Lung (tissue), 12 donors: ENCODE results near the gene SLCO3A1. TPM values are rescaled to one million over a fixed set of nuclear protein-coding genes. Genes with fewer than 3 reads are reported as not detected.

Source experiments
- ATAC-seq: fragments of 200-7000 bp; cut with Tn5 transposase; one replicate; pipeline ENCODE4 v1.9.1; 2020; ENCODE audit warnings: moderate number of reproducible peaks; ENCODE audit not compliant: insufficient read depth, low FRiP score
- DNase-seq, 3 donors: peaks; one replicate each; pipeline ENCODE4 v3.0.0-alpha.2; 2013 to 2017
- H3K27ac ChIP-seq, 2 donors: one replicate each; pipeline ENCODE4 v1.5.1; 2013; ENCODE audit warnings: mild to moderate bottlenecking in 2 of 2, moderate library complexity in 2 of 2, control low read depth in 1 of 2, inconsistent platforms in 1 of 2, low read depth in 1 of 2, low read length in 1 of 2
- H3K27me3 ChIP-seq, 3 donors: one replicate each; pipeline ENCODE4 v1.5.1; 2013; ENCODE audit warnings: low read length in 2 of 3; ENCODE audit not compliant: control insufficient read depth in 3 of 3, insufficient read depth in 3 of 3
- H3K36me3 ChIP-seq, 4 donors: one replicate each; pipeline ENCODE4 v1.5.1; 2013; ENCODE audit warnings: low read length in 4 of 4, mild to moderate bottlenecking in 1 of 4, moderate library complexity in 1 of 4; ENCODE audit not compliant: control insufficient read depth in 4 of 4, insufficient read depth in 4 of 4
- H3K4me1 ChIP-seq, 5 donors: one replicate each; pipeline ENCODE4 v1.5.1; 2013; ENCODE audit warnings: low read length in 5 of 5, mild to moderate bottlenecking in 2 of 5, moderate library complexity in 1 of 5; ENCODE audit not compliant: control insufficient read depth in 5 of 5, insufficient read depth in 5 of 5
- H3K4me3 ChIP-seq: one replicate; pipeline ENCODE4 v1.5.1; 2013; ENCODE audit warnings: mild to moderate bottlenecking, control low read depth, moderate library complexity
- H3K9ac ChIP-seq, 2 donors: one replicate each; pipeline ENCODE4 v1.5.1; 2013; ENCODE audit warnings: low read length in 2 of 2, control low read depth in 1 of 2; ENCODE audit not compliant: insufficient read depth in 1 of 2
- H3K9me3 ChIP-seq, 4 donors: one replicate each; pipeline ENCODE4 v1.5.1; 2013; ENCODE audit warnings: low read length in 3 of 4, mild to moderate bottlenecking in 1 of 4, moderate library complexity in 1 of 4; ENCODE audit not compliant: control insufficient read depth in 4 of 4, insufficient read depth in 3 of 4
- CTCF ChIP-seq: IDR thresholded peaks from 2 replicates; pipeline ENCODE4 v1.5.1; 2012; ENCODE audit warnings: mild to moderate bottlenecking; ENCODE audit errors: control extremely low read depth, extremely low read depth
- WGBS, 2 donors: extraction: QIAGEN DNeasy Blood & Tissue Kit; methylation state at CpG; one replicate each; pipeline ENCODE4 v1.1.7; 2013; 5-methylcytosine and 5-hydroxymethylcytosine counted together
- polyA plus RNA-seq, 2 donors: library from polyadenylated mRNA; stranded (reverse); fragments of 200-250 nt; gene quantifications; one replicate each; pipeline ENCODE4 v1.2.1, GENCODE V29; 2013
- total RNA-seq, 2 donors: library from RNA; depleted of rRNA in 1 of 2; stranded (reverse); fragments of >200 nt in 1 of 2; gene quantifications; one replicate each; pipeline ENCODE4 v1.2.1, GENCODE V29; 2014 to 2021
- donor health status: control.
- donor health status: control.
- donor health status: Bipolar disorder and iron deficiency.
- donor health status: healthy.
- donor health status: DM: yes; HTN: yes; CAD: no.

The SLCO3A1 gene
- total and polyA plus RNA-seq, 4 donors: 20.5 to 56.3 (median 33.5) TPM

- Histone ChIP-seq H3K9ac (no peak overlapping the region), H3K9me3 (no peaks in the 10 kb centered on the region), H3K27me3 (no peaks in the 10 kb centered on the region), H3K4me1 (peaks cover 0 to 9% (median 0%) of the 10 kb centered on the region in 5 donors), H3K4me3 (no peak overlapping the region), H3K27ac (no peak overlapping the region), H3K36me3 (peaks cover 0 to 39% (median 4%) of the 10 kb centered on the region in 4 donors)
- ATAC-seq (no peak), DNase-seq (no peak)
- no peak for TF ChIP-seq CTCF
- 94 to 95% methylated on average over 5 of the region's 5 CpGs for WGBS, 2 donors
Observed at GRCh38 chr15:92128788-92129187, 275.3 kb downstream of the SLCO3A1 start.

GRCh38 chr15:92130244-92130643, 276.7 kb downstream of the SLCO3A1 start:
- Histone ChIP-seq H3K27ac (no peak overlapping the region), H3K9ac (no peak overlapping the region), H3K36me3 (peaks cover 0 to 36% (median 4%) of the 10 kb centered on the region in 4 donors), H3K27me3 (no peaks in the 10 kb centered on the region), H3K9me3 (no peaks in the 10 kb centered on the region), H3K4me1 (peaks cover 0 to 9% (median 0%) of the 10 kb centered on the region in 5 donors), H3K4me3 (no peak overlapping the region)
- WGBS, 2 donors: 86 to 88% methylated on average over 2 of the region's 2 CpGs
- DNase-seq (no peak), ATAC-seq (no peak)
- TF ChIP-seq CTCF: no peak

GRCh38 chr15:92130906-92131305, 277.4 kb downstream of the SLCO3A1 start:
- 86 to 89% methylated on average over 3 of the region's 3 CpGs for WGBS, 2 donors
- H3K27me3 ChIP-seq: no peaks in the 10 kb centered on the region
- DNase-seq: no peak
- peaks cover 0 to 9% (median 0%) of the 10 kb centered on the region in 5 donors for H3K4me1 ChIP-seq
- H3K36me3 ChIP-seq: peaks cover 0 to 32% (median 4%) of the 10 kb centered on the region in 4 donors
- ATAC-seq: no peak
- no peak overlapping the region for H3K9ac ChIP-seq
- no peaks in the 10 kb centered on the region for H3K9me3 ChIP-seq
- no peak for TF ChIP-seq CTCF
- H3K27ac ChIP-seq: no peak overlapping the region
- no peak overlapping the region for H3K4me3 ChIP-seq

- peaks cover 0 to 20% (median 5%) of the 10 kb centered on the region in 4 donors for H3K36me3 ChIP-seq
- ATAC-seq (no peak), DNase-seq (no peak)
- no peak overlapping the region for H3K9ac ChIP-seq
- TF ChIP-seq CTCF: no peak
- no peak overlapping the region for H3K4me3 ChIP-seq
- no peaks in the 10 kb centered on the region for H3K27me3 ChIP-seq
- H3K9me3 ChIP-seq: no peaks in the 10 kb centered on the region
- H3K27ac ChIP-seq: no peak overlapping the region
- H3K4me1 ChIP-seq: peaks cover 0 to 9% (median 0%) of the 10 kb centered on the region in 5 donors
- WGBS, 2 donors: 91 to 95% methylated on average over 16 to 17 of the region's 17 CpGs
Observed at GRCh38 chr15:92132982-92133755, 279.7 kb downstream of the SLCO3A1 start.
